Measurements from ENCODE around the gene GAS2L2.

DNA sequence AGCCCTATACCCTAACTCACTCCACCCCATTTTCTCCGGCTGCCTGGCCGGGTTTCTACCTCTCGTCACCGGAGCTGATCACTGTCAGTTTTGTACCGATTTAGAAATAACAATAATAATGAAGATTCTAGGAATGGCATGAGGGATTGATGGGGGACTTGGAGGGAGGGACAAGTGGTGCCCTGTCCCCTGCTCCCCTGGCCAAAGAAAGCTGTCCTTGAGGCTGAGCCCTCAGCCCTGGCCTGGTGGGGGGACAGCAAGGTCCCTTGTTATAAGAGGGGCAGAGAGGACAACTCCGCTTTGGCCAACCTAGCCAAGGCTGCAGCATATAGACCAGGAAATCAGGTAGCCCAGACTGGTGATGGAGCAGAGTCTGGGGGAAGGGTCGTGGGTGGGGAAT is 10.5 kb downstream of the GAS2L2 start:
- TF ChIP-seq NR3C1 (CRISPR knock-in tag; conservative IDR thresholded peaks at IDR 0.05; ENCODE audit: low read depth) (no peak), IRF1 (CRISPR knock-in tag; IDR thresholded peaks at IDR 0.05) (no peak), SP1 (CRISPR knock-in tag; conservative IDR thresholded peaks at IDR 0.05) (no peak), ZNF416 (CRISPR knock-in tag; IDR thresholded peaks at IDR 0.05) (no peak), ZBTB21 (CRISPR knock-in tag; IDR thresholded peaks at IDR 0.05; ENCODE audit: borderline replicate concordance) (no peak), ATF1 (CRISPR knock-in tag; IDR thresholded peaks at IDR 0.05) (no peak), ATF3 (CRISPR knock-in tag; conservative IDR thresholded peaks at IDR 0.05) (no peak), SOX15 (CRISPR knock-in tag; IDR thresholded peaks at IDR 0.05) (no peak), ZNF671 (CRISPR knock-in tag; IDR thresholded peaks at IDR 0.05) (no peak), CBFB (CRISPR knock-in tag; IDR thresholded peaks at IDR 0.05; ENCODE audit: low read depth) (no peak)
- TF ChIP-seq, protein P1, sequence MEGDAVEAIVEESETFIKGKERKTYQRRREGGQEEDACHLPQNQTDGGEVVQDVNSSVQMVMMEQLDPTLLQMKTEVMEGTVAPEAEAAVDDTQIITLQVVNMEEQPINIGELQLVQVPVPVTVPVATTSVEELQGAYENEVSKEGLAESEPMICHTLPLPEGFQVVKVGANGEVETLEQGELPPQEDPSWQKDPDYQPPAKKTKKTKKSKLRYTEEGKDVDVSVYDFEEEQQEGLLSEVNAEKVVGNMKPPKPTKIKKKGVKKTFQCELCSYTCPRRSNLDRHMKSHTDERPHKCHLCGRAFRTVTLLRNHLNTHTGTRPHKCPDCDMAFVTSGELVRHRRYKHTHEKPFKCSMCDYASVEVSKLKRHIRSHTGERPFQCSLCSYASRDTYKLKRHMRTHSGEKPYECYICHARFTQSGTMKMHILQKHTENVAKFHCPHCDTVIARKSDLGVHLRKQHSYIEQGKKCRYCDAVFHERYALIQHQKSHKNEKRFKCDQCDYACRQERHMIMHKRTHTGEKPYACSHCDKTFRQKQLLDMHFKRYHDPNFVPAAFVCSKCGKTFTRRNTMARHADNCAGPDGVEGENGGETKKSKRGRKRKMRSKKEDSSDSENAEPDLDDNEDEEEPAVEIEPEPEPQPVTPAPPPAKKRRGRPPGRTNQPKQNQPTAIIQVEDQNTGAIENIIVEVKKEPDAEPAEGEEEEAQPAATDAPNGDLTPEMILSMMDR (IDR thresholded peaks at IDR 0.05), result no peak
- TF ChIP-seq, protein P2, sequence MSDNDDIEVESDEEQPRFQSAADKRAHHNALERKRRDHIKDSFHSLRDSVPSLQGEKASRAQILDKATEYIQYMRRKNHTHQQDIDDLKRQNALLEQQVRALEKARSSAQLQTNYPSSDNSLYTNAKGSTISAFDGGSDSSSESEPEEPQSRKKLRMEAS (CRISPR knock-in tag; IDR thresholded peaks at IDR 0.05), result no peak
